Upper lobe of right lung (tissue), 1 donor: ENCODE measurements around the gene SLC15A3. TPM values are rescaled to one million over a fixed set of nuclear protein-coding genes. Genes with fewer than 3 reads are reported as not detected.

ENCODE experiments used
- ATAC-seq: fragments of 200-7000 bp; cut with Tn5 transposase; one replicate; pipeline ENCODE4 v1.9.1; 2020; ENCODE audit warnings: mild to moderate bottlenecking, moderate library complexity
- DNase-seq: peaks from one replicate; pipeline ENCODE4 v3.0.0-alpha.2; 2020
- H3K27ac ChIP-seq: fragments of 200-600 bp; one replicate; pipeline ENCODE4 v1.8.0; 2022
- H3K27me3 ChIP-seq: fragments of 200-600 bp; one replicate; pipeline ENCODE4 v1.8.0; 2022; ENCODE audit warnings: mild to moderate bottlenecking
- H3K36me3 ChIP-seq: fragments of 200-600 bp; one replicate; pipeline ENCODE4 v1.8.0; 2022
- H3K4me1 ChIP-seq: fragments of 200-600 bp; one replicate; pipeline ENCODE4 v1.8.0; 2022
- H3K4me3 ChIP-seq: fragments of 200-600 bp; one replicate; pipeline ENCODE4 v1.8.0; 2022; ENCODE audit warnings: mild to moderate bottlenecking
- H3K9me3 ChIP-seq: fragments of 200-600 bp; one replicate; pipeline ENCODE4 v1.8.0; 2022
- intact Hi-C: fragments of 100-400 bp; cut with DNase I; formaldehyde crosslinking; loops from one replicate; pipeline ENCODE4 v1.11.0; 2022
- total RNA-seq: library from RNA; stranded (reverse); fragmentation: NEBNext Ultra II Directional; extraction: Animal tissue kit (Norgen Biotek cat#: 25700); gene quantifications from one replicate; pipeline ENCODE4 v1.2.1, GENCODE V29; 2021
- TF ChIP-seq, protein P1 (sequence below): fragments of 200-600 bp; IDR thresholded peaks from one replicate; pipeline ENCODE4 v1.8.0; 2022; ENCODE audit warnings: antibody characterized with exemption
- donor health status: DM: no; HTN: yes; CAD: no; lungs with severe emphysema.

The SLC15A3 gene
- total RNA-seq, 1 donor from 2014 or later: 139 TPM

DNA sequence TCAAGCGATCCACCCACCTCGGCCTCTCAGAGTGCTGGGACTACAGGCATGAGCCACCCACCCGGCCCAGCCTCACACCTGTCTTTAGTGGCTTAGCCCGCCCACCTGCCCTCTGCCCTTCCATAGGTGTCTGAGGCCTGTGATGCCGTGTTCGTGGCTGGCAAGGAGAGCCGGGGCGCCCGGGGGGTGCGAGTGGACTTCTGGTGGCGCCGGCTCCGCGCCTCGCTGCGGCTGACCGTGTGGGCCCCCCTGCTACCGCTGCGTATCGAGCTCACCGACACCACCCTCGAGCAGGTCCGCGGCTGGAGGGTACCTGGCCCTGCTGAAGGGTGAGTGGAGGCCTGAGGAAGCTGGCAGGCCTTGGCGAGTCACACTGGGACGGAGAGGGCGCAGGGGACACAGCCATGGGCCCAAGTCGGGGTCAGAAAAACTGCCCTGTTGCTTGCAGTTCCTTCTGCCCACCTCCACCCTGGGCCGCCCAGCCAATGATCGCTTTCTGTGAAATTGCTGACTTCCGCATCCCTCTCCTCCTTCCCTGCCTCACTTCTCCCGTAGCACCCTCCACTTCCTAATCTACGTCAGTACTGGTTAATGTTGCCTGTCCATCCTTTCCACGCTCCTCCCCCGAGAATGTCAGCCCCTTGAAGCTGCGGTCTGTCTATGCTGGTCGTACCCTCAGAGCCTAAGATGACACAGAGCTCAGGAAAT, 18.4 kb downstream of the SLC15A3 start:
- H3K4me3 ChIP-seq: no peak overlapping the region
- H3K27me3 ChIP-seq: no peaks in the 10 kb centered on the region
- TF ChIP-seq, protein P1, sequence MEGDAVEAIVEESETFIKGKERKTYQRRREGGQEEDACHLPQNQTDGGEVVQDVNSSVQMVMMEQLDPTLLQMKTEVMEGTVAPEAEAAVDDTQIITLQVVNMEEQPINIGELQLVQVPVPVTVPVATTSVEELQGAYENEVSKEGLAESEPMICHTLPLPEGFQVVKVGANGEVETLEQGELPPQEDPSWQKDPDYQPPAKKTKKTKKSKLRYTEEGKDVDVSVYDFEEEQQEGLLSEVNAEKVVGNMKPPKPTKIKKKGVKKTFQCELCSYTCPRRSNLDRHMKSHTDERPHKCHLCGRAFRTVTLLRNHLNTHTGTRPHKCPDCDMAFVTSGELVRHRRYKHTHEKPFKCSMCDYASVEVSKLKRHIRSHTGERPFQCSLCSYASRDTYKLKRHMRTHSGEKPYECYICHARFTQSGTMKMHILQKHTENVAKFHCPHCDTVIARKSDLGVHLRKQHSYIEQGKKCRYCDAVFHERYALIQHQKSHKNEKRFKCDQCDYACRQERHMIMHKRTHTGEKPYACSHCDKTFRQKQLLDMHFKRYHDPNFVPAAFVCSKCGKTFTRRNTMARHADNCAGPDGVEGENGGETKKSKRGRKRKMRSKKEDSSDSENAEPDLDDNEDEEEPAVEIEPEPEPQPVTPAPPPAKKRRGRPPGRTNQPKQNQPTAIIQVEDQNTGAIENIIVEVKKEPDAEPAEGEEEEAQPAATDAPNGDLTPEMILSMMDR: no peak
- ATAC-seq: no peak
- DNase-seq: no peak
- H3K9me3 ChIP-seq: no peaks in the 10 kb centered on the region
- H3K4me1 ChIP-seq: peaks cover 7% of the 10 kb centered on the region
- peaks cover 11% of the 10 kb centered on the region for H3K36me3 ChIP-seq
- intact Hi-C loops: no loop called here
- H3K27ac ChIP-seq: no peak overlapping the region

- no peak overlapping the region for H3K27ac ChIP-seq
- H3K36me3 ChIP-seq: peaks cover 3% of the 10 kb centered on the region
- intact Hi-C loops: no loop called here
- no peaks in the 10 kb centered on the region for H3K27me3 ChIP-seq
- TF ChIP-seq, protein P1: no peak
- no peaks in the 10 kb centered on the region for H3K9me3 ChIP-seq
- peak; percentile 11 for DNase-seq
- H3K4me3 ChIP-seq: no peak overlapping the region
- ATAC-seq: no peak
- peaks cover 7% of the 10 kb centered on the region for H3K4me1 ChIP-seq
Observed at GRCh38 chr11:60932605-60933356, 19.2 kb downstream of the SLC15A3 start.

DNA sequence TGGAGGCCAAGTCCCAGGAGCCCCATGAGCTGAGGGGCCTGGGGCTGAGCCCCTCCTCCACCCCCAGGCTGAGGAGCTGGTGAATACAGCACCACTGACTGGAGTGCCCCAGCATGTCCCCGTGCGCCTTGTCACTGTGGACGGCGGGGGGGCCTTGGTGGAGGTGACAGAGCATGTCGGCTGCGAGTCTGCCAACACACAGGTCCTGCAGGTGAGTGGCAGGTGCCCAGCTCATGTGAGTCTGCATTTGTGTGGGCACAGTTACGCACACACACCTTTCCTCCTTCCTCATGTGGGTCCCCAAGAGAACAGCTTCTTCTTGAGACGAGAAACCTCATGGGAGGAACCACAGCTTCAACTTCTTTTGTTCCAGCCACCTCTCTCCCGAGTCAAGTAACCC, 20.1 kb downstream of the SLC15A3 start:
- DNase-seq (peak; percentile 60), ATAC-seq (no peak)
- Histone ChIP-seq H3K4me1 (peaks cover 3% of the 10 kb centered on the region), H3K27ac (no peak overlapping the region), H3K4me3 (no peak overlapping the region), H3K36me3 (no peaks in the 10 kb centered on the region), H3K9me3 (no peaks in the 10 kb centered on the region), H3K27me3 (no peaks in the 10 kb centered on the region)
- intact Hi-C loops: no loop called here
- TF ChIP-seq, protein P1: no peak

DNA sequence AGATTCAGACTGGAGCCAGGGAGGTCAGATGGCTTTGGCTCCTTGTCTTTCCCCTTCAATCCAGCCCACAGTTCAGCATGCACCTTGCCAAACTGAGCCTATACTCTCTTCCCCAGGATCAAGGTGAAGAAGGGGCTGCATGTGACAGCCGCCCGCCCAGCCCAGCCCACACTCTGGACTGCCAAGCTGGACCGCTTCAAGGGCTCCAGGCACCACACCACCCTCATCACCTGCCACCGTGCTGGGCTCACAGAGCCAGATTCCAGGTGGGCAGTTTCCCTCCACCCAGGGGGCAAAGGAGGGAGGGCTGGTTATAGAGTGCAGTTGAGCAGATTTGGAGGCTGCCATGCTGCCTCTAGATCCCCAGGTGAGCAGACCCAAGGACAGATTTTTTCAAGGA, 21.6 kb downstream of the SLC15A3 start:
- Histone ChIP-seq H3K4me1 (peaks cover under 1% of the 10 kb centered on the region), H3K36me3 (no peaks in the 10 kb centered on the region), H3K27ac (no peak overlapping the region), H3K4me3 (no peak overlapping the region), H3K27me3 (peaks cover 3% of the 10 kb centered on the region), H3K9me3 (no peaks in the 10 kb centered on the region)
- peak; percentile 57 for DNase-seq
- TF ChIP-seq, protein P1: no peak
- intact Hi-C loops: no loop called here
- ATAC-seq: no peak

- no peaks in the 10 kb centered on the region for H3K36me3 ChIP-seq
- intact Hi-C loops: no loop called here
- H3K4me3 ChIP-seq: no peak overlapping the region
- TF ChIP-seq, protein P1: no peak
- peaks cover 6% of the 10 kb centered on the region for H3K4me1 ChIP-seq
- no peaks in the 10 kb centered on the region for H3K9me3 ChIP-seq
- no peak overlapping the region for H3K27ac ChIP-seq
- peaks cover 8% of the 10 kb centered on the region for H3K27me3 ChIP-seq
- DNase-seq (peak; percentile 20), ATAC-seq (no peak)
Observed at GRCh38 chr11:60929764-60930163, 22.2 kb downstream of the SLC15A3 start.
